Bronchial epithelial cell (primary cell): Measurements from ENCODE around the gene GSG1L2. TPM values are rescaled to one million over a fixed set of nuclear protein-coding genes. Genes with fewer than 3 reads are reported as not detected.

Experiments
- DNase-seq: peaks from one replicate; pipeline ENCODE4 v3.0.0-alpha.2; 2010; ENCODE audit warnings: low read depth
- FAIRE-seq: peaks from 2 replicates; lab custom pipeline; 2011; peaks lifted over from hg19 to GRCh38; lab: Jason Lieb, UNC
- H3K27me3 ChIP-seq: 2 replicates; pipeline ENCODE4 v1.5.1; 2011; ENCODE audit warnings: low read length; ENCODE audit not compliant: control insufficient read depth, insufficient read depth
- H3K36me3 ChIP-seq: 2 replicates; pipeline ENCODE4 v1.5.1; 2011; ENCODE audit warnings: low read length; ENCODE audit not compliant: control insufficient read depth, insufficient read depth
- H3K4me3 ChIP-seq: 2 replicates; pipeline ENCODE4 v1.5.1; 2011; ENCODE audit warnings: mild to moderate bottlenecking, low read depth, low read length, control low read depth
- total RNA-seq: library from RNA; depleted of rRNA; stranded (reverse); fragments of >200 nt; gene quantifications from 2 replicates; pipeline ENCODE4 v1.2.1, GENCODE V29; 2014
- TF ChIP-seq, protein P1 (sequence below): IDR thresholded peaks from 2 replicates; pipeline ENCODE4 v1.5.1; 2011; ENCODE audit warnings: mild to moderate bottlenecking, moderate library complexity, low read length, control low read depth, inconsistent platforms; ENCODE audit not compliant: insufficient read depth, severe bottlenecking

Gene GSG1L2
- total RNA-seq, 1 donor from 2014 or later: not detected

DNA sequence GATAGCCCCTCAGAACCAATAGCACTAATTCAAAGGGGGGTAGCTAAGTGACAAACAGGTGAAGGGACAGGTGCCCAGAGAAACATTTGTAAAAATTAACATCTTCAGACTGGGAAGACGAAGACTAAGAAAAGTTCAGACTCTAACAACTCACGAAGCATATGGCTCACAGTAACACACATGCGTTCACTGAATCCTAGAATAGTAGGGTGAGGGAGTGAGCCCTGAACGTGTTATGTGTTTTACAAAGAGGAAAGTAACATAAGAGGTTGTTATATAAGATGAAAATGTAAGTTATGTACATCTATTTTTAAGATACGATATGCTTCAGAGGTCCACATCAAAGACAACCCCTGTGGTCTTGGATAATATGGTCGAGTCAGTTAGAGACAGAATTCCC, 15.2 kb downstream of the GSG1L2 start:
- Histone ChIP-seq H3K4me3 (no peak overlapping the region), H3K27me3 (no peaks in the 10 kb centered on the region), H3K36me3 (no peaks in the 10 kb centered on the region)
- TF ChIP-seq, protein P1, sequence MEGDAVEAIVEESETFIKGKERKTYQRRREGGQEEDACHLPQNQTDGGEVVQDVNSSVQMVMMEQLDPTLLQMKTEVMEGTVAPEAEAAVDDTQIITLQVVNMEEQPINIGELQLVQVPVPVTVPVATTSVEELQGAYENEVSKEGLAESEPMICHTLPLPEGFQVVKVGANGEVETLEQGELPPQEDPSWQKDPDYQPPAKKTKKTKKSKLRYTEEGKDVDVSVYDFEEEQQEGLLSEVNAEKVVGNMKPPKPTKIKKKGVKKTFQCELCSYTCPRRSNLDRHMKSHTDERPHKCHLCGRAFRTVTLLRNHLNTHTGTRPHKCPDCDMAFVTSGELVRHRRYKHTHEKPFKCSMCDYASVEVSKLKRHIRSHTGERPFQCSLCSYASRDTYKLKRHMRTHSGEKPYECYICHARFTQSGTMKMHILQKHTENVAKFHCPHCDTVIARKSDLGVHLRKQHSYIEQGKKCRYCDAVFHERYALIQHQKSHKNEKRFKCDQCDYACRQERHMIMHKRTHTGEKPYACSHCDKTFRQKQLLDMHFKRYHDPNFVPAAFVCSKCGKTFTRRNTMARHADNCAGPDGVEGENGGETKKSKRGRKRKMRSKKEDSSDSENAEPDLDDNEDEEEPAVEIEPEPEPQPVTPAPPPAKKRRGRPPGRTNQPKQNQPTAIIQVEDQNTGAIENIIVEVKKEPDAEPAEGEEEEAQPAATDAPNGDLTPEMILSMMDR: no peak
- FAIRE-seq (no peak), DNase-seq (no peak)

DNA sequence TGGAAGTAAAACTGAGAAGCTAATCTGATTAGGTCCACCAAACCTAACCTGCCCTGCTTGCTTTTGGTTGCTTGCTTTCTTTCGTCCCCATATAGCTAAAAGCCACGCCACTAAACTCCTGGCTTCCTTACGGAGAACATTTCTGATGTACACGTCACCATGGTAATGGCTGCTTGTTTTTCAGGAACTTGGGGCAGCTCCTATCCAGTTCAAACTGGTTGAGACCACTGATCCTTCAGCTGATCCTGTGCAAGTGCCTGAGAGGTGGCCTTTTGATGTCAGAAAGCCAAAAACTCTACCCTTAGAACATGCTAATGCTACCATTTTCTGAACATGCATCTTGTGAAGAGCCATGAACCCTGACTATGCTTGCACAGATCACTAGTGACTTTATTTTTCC, 16.1 kb downstream of the GSG1L2 start:
- no peak for DNase-seq
- Histone ChIP-seq H3K4me3 (no peak overlapping the region), H3K27me3 (no peaks in the 10 kb centered on the region), H3K36me3 (no peaks in the 10 kb centered on the region)
- no peak for FAIRE-seq
- TF ChIP-seq, protein P1: no peak

DNA sequence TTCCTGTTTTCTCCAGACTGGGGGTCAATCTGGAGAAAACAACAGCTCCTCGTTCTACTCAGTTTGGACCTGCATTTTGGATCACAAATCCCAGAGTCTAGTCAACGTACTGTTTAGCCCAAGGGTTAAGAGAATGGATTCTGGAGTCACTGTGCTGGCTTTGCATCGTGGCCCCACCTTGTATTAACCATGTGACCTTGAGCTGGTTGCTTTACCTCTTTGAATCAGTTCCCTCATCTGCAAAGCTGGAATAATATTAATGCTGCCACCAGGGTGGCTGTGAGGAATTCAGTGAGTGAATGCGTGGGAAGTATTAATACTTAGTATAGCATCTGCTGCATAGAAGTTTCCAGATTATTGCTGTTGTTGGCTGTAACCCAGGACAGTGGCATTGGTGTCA, 19.2 kb downstream of the GSG1L2 start:
- Histone ChIP-seq H3K4me3 (no peak overlapping the region), H3K36me3 (no peaks in the 10 kb centered on the region), H3K27me3 (no peaks in the 10 kb centered on the region)
- DNase-seq (no peak), FAIRE-seq (no peak)
- TF ChIP-seq, protein P1: no peak

DNA sequence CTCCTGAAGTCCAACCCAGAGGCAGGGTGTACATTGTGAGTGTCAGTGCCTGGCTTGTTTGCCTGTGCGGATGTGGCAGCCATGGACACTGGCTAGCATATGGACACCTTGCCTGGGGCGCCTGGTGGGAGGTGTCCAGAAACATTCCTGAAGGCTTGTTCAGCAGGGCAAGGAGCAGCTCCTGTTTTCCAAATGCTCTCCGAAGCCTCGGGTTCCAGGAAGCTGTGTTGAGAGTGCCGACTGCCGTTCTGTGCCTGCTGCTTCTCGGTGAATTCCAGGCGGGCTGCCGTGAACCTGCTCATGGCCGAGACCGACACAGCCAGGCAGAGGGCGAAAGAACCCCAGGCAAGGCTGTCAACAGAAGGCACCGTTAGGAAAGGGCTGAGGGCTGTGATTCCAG, 19.6 kb downstream of the GSG1L2 start:
- no peak overlapping the region for H3K4me3 ChIP-seq
- TF ChIP-seq, protein P1: no peak
- no peak for DNase-seq
- H3K36me3 ChIP-seq: no peaks in the 10 kb centered on the region
- H3K27me3 ChIP-seq: no peaks in the 10 kb centered on the region
- no peak for FAIRE-seq

DNA sequence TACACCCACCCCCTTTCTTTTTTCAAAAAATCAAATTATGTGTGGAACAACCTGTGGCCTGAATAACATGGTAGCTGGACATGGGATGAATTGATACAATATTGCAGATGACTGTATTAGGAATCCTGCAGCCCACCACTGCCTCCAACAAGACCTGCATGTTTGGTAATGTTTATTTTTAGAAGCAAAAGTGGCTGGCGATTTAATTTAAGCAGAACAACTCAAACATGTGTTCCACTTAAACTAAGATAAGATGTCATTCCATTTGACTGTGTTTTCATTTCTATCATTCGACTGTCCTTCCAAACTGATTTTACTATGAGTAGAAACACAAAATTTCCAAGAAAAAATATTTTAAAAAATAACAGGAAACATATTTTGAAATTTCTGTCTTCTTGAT, 20.4 kb downstream of the GSG1L2 start:
- H3K36me3 ChIP-seq: no peaks in the 10 kb centered on the region
- H3K4me3 ChIP-seq: no peak overlapping the region
- no peak for FAIRE-seq
- no peaks in the 10 kb centered on the region for H3K27me3 ChIP-seq
- no peak for DNase-seq
- TF ChIP-seq, protein P1: no peak

DNA sequence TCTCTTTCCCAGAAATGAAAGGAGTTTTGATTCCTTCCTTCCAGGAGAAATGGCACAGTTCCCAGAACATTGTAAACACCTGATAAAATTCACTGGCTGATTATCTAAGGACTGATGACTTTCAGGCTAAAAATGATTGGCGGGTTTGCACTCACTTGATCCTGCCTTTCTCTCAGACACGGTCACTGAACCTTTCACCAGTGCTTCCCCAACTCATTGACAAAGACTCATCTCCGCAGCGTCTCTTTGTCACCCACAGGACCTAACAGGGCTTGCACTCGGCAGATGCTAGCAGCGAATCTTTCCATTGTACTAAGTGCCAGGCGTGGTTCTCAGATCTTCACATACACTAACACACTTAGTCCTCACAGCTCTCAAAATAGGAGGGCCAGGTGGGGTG, 23.2 kb downstream of the GSG1L2 start:
- no peak for DNase-seq
- TF ChIP-seq, protein P1: no peak
- FAIRE-seq: no peak
- H3K27me3 ChIP-seq: no peaks in the 10 kb centered on the region
- H3K36me3 ChIP-seq: no peaks in the 10 kb centered on the region
- H3K4me3 ChIP-seq: no peak overlapping the region
